Skeletal muscle tissue (tissue), 4 donors: Measurements from ENCODE around the gene NKIRAS1. TPM values are rescaled to one million over a fixed set of nuclear protein-coding genes. Genes with fewer than 3 reads are reported as not detected.
"Not testable (repeated sequence)": the region's sequence is repeated elsewhere in the genome, so short reads cannot be mapped to it uniquely, and the experiment has no call there.

Experiments
- H3K27ac ChIP-seq: one replicate; pipeline ENCODE4 v1.7.0; 2013; ENCODE audit warnings: mild to moderate bottlenecking, low read depth, low read length, inconsistent platforms
- H3K27me3 ChIP-seq, 3 donors: one replicate each; pipeline ENCODE4 v1.7.0; 2013; ENCODE audit warnings: low read length in 3 of 3; ENCODE audit not compliant: control insufficient read depth in 3 of 3, insufficient read depth in 3 of 3
- H3K36me3 ChIP-seq, 3 donors: one replicate each; pipeline ENCODE4 v1.7.0; 2013; ENCODE audit warnings: low read length in 3 of 3; ENCODE audit not compliant: control insufficient read depth in 3 of 3, insufficient read depth in 3 of 3
- H3K4me1 ChIP-seq, 3 donors: one replicate each; pipeline ENCODE4 v1.7.0; 2013; ENCODE audit warnings: low read length in 3 of 3, mild to moderate bottlenecking in 3 of 3; ENCODE audit not compliant: control insufficient read depth in 3 of 3, insufficient read depth in 3 of 3
- H3K4me3 ChIP-seq, 3 donors: one replicate each; pipeline ENCODE4 v1.7.0; 2013; ENCODE audit warnings: low read length in 3 of 3
- H3K9ac ChIP-seq, 3 donors: one replicate each; pipeline ENCODE4 v1.7.0; 2013; ENCODE audit warnings: low read length in 3 of 3, mild to moderate bottlenecking in 3 of 3, moderate library complexity in 2 of 3, low read depth in 1 of 3
- H3K9me3 ChIP-seq, 3 donors: one replicate each; pipeline ENCODE4 v1.7.0; 2013; ENCODE audit warnings: low read length in 3 of 3; ENCODE audit not compliant: control insufficient read depth in 3 of 3
- total RNA-seq: library from RNA; depleted of rRNA; stranded (reverse); fragments of >200 nt; gene quantifications from one replicate; pipeline ENCODE4 v1.2.3, GENCODE V29; 2014
- donor health status: Osteomylitis.

NKIRAS1 gene
- total RNA-seq, 1 donor from 2014 or later: 17.2 TPM

GRCh38 chr3:23913873-23914743 lies 2.7 kb downstream of the NKIRAS1 start:
- H3K27ac ChIP-seq: no peak overlapping the region
- peaks cover 18 to 29% (median 22%) of the 10 kb centered on the region in 3 donors for H3K4me1 ChIP-seq
- no peaks in the 10 kb centered on the region for H3K9me3 ChIP-seq
- H3K4me3 ChIP-seq: no peak overlapping the region
- H3K9ac ChIP-seq: no peak overlapping the region
- H3K36me3 ChIP-seq: peaks cover 16 to 18% (median 17%) of the 10 kb centered on the region in 3 donors
- no peaks in the 10 kb centered on the region for H3K27me3 ChIP-seq

- H3K9ac ChIP-seq: no peak overlapping the region
- H3K4me1 ChIP-seq: peaks cover 13 to 21% (median 15%) of the 10 kb centered on the region in 3 donors
- H3K36me3 ChIP-seq: peaks cover 9% of the 10 kb centered on the region in 3 donors
- no peaks in the 10 kb centered on the region for H3K9me3 ChIP-seq
- no peak overlapping the region for H3K27ac ChIP-seq
- no peak overlapping the region for H3K4me3 ChIP-seq
- no peaks in the 10 kb centered on the region for H3K27me3 ChIP-seq
These were observed 3.6 kb downstream of the NKIRAS1 start for GRCh38 chr3:23913182-23913581.

- not testable (repeated sequence) for H3K36me3 ChIP-seq, H3K9me3 ChIP-seq, H3K4me3 ChIP-seq, H3K27ac ChIP-seq, H3K9ac ChIP-seq, H3K27me3 ChIP-seq
- peaks cover 6 to 13% (median 9%) of the 10 kb centered on the region in 3 donors for H3K4me1 ChIP-seq
These were observed 4.5 kb downstream of the NKIRAS1 start for GRCh38 chr3:23912335-23912734.

GRCh38 chr3:23911397-23911796 lies 5.4 kb downstream of the NKIRAS1 start:
- H3K9ac ChIP-seq: no peak overlapping the region
- H3K27me3 ChIP-seq: no peaks in the 10 kb centered on the region
- no peak overlapping the region for H3K4me3 ChIP-seq
- H3K4me1 ChIP-seq: peaks cover 6 to 12% (median 9%) of the 10 kb centered on the region in 3 donors
- no peak overlapping the region for H3K27ac ChIP-seq
- H3K9me3 ChIP-seq: no peaks in the 10 kb centered on the region
- H3K36me3 ChIP-seq: peaks cover 6 to 9% (median 8%) of the 10 kb centered on the region in 3 donors

GRCh38 chr3:23909341-23909740 lies 7.4 kb downstream of the NKIRAS1 start:
- H3K27ac ChIP-seq: no peak overlapping the region
- H3K4me3 ChIP-seq: no peak overlapping the region
- peaks cover 6 to 9% (median 8%) of the 10 kb centered on the region in 3 donors for H3K36me3 ChIP-seq
- H3K27me3 ChIP-seq: no peaks in the 10 kb centered on the region
- no peaks in the 10 kb centered on the region for H3K4me1 ChIP-seq
- no peaks in the 10 kb centered on the region for H3K9me3 ChIP-seq
- no peak overlapping the region for H3K9ac ChIP-seq

GRCh38 chr3:23904545-23904944 lies 12.2 kb downstream of the NKIRAS1 start:
- H3K9me3 ChIP-seq: no peaks in the 10 kb centered on the region
- peaks cover 4 to 16% (median 10%) of the 10 kb centered on the region in 3 donors for H3K36me3 ChIP-seq
- H3K27me3 ChIP-seq: no peaks in the 10 kb centered on the region
- no peak overlapping the region for H3K9ac ChIP-seq
- H3K4me3 ChIP-seq: no peak overlapping the region
- H3K4me1 ChIP-seq: no peaks in the 10 kb centered on the region
- no peak overlapping the region for H3K27ac ChIP-seq

- H3K9ac ChIP-seq: no peak overlapping the region
- no peak overlapping the region for H3K4me3 ChIP-seq
- H3K4me1 ChIP-seq: no peaks in the 10 kb centered on the region
- no peak overlapping the region for H3K27ac ChIP-seq
- H3K9me3 ChIP-seq: no peaks in the 10 kb centered on the region
- H3K27me3 ChIP-seq: no peaks in the 10 kb centered on the region
- peaks cover 5 to 24% (median 12%) of the 10 kb centered on the region in 3 donors for H3K36me3 ChIP-seq
These were observed 16.0 kb downstream of the NKIRAS1 start for GRCh38 chr3:23900744-23901143.

- Histone ChIP-seq H3K27ac (no peak overlapping the region), H3K9ac (no peak overlapping the region), H3K9me3 (no peaks in the 10 kb centered on the region), H3K4me1 (no peaks in the 10 kb centered on the region), H3K27me3 (no peaks in the 10 kb centered on the region), H3K4me3 (no peak overlapping the region), H3K36me3 (peaks cover 3 to 31% (median 30%) of the 10 kb centered on the region in 3 donors)
These were observed 21.6 kb downstream of the NKIRAS1 start for GRCh38 chr3:23895181-23895580.

GRCh38 chr3:23894254-23895061 lies 22.3 kb downstream of the NKIRAS1 start:
- Histone ChIP-seq H3K4me3 (no peak overlapping the region), H3K4me1 (peaks cover 0 to 1% (median 0%) of the 10 kb centered on the region in 3 donors), H3K27me3 (no peaks in the 10 kb centered on the region), H3K9ac (no peak overlapping the region), H3K36me3 (peaks cover 3 to 24% (median 23%) of the 10 kb centered on the region in 3 donors), H3K9me3 (no peaks in the 10 kb centered on the region), H3K27ac (no peak overlapping the region)

- Histone ChIP-seq H3K36me3 (peaks cover 0 to 20% (median 13%) of the 10 kb centered on the region in 3 donors), H3K27ac (no peak overlapping the region), H3K27me3 (no peaks in the 10 kb centered on the region), H3K9ac (no peak overlapping the region), H3K4me3 (no peak overlapping the region), H3K9me3 (no peaks in the 10 kb centered on the region), H3K4me1 (peaks cover 3 to 18% (median 5%) of the 10 kb centered on the region in 3 donors)
These were observed 26.8 kb downstream of the NKIRAS1 start for GRCh38 chr3:23889950-23890349.
